GM19035 (cell line): ENCODE results near the gene PPARA.

Experiments
- ATAC-seq: cut with Tn5 transposase; IDR thresholded peaks from one replicate; pipeline ENCODE4 v1.9.1; 2021; ENCODE audit not compliant: unreplicated experiment

PPARA gene

GRCh38 chr22:46290121-46290842 is 140.0 kb downstream of the PPARA start:
- no peak for ATAC-seq

GRCh38 chr22:46290843-46291785 is 140.8 kb downstream of the PPARA start:
- ATAC-seq = no peak

GRCh38 chr22:46292173-46292572 is 141.8 kb downstream of the PPARA start:
- no peak for ATAC-seq

GRCh38 chr22:46292732-46293131 is 142.4 kb downstream of the PPARA start:
- ATAC-seq = no peak
